ENCODE results near the gene DCDC2C. TPM values are rescaled to one million over a fixed set of nuclear protein-coding genes. Genes with fewer than 3 reads are reported as not detected.

The DCDC2C gene
- total RNA-seq, 3 donors from 2014 or later = 0.35 TPM; not detected in 2

GRCh38 chr2:3664925-3665324 is 38.5 kb upstream of the DCDC2C start:
- H3K9me3 ChIP-seq = no peaks in the 10 kb centered on the region
- DNase-seq (no peak), ATAC-seq (no peak)
- H3K4me1 ChIP-seq (ENCODE audit: low read depth) = no peaks in the 10 kb centered on the region
- intact Hi-C loops (cut with DNase I, micrococcal nuclease) = no loop called here
- H3K36me3 ChIP-seq (ENCODE audit: low read depth) = no peaks in the 10 kb centered on the region
- H3K4me3 ChIP-seq = no peak overlapping the region
- no peak for TF ChIP-seq CTCF (IDR thresholded peaks at IDR 0.05)

- no peaks in the 10 kb centered on the region for H3K9me3 ChIP-seq
- H3K4me3 ChIP-seq = no peak overlapping the region
- DNase-seq (no peak), ATAC-seq (no peak)
- H3K4me1 ChIP-seq (ENCODE audit: low read depth) = no peaks in the 10 kb centered on the region
- no peaks in the 10 kb centered on the region for H3K36me3 ChIP-seq (ENCODE audit: low read depth)
- intact Hi-C loops (cut with DNase I, micrococcal nuclease) = no loop called here
- TF ChIP-seq CTCF (IDR thresholded peaks at IDR 0.05) = no peak
These were observed 37.3 kb upstream of the DCDC2C start for GRCh38 chr2:3665886-3666612.

- ATAC-seq = no peak
These were observed 36.8 kb upstream of the DCDC2C start for GRCh38 chr2:3666613-3666975.

GRCh38 chr2:3667151-3667631 is 36.2 kb upstream of the DCDC2C start:
- ATAC-seq = no peak
- intact Hi-C loops (cut with DNase I, micrococcal nuclease) = no loop called here
- no peak for DNase-seq

More at GRCh38 chr2:3666613-3666975, 36.8 kb upstream of the DCDC2C start:
- Histone ChIP-seq H3K9me3 (no peaks in the 10 kb centered on the region), H3K36me3 (ENCODE audit: low read depth) (no peaks in the 10 kb centered on the region), H3K4me1 (ENCODE audit: low read depth) (no peaks in the 10 kb centered on the region), H3K4me3 (no peak overlapping the region)
- intact Hi-C loops (cut with DNase I, micrococcal nuclease) = no loop called here
- TF ChIP-seq CTCF (IDR thresholded peaks at IDR 0.05) = no peak
- DNase-seq = no peak

GRCh38 chr2:3669656-3670055 is 33.7 kb upstream of the DCDC2C start:
- no peak for ATAC-seq
- TF ChIP-seq CTCF (IDR thresholded peaks at IDR 0.05) = no peak

More at GRCh38 chr2:3667151-3667631, 36.2 kb upstream of the DCDC2C start:
- Histone ChIP-seq H3K4me3 (no peak overlapping the region), H3K36me3 (ENCODE audit: low read depth) (no peaks in the 10 kb centered on the region), H3K4me1 (ENCODE audit: low read depth) (no peaks in the 10 kb centered on the region), H3K9me3 (no peaks in the 10 kb centered on the region)
- no peak for TF ChIP-seq CTCF (IDR thresholded peaks at IDR 0.05)

More at GRCh38 chr2:3669656-3670055, 33.7 kb upstream of the DCDC2C start:
- H3K4me1 ChIP-seq (ENCODE audit: low read depth) = no peaks in the 10 kb centered on the region
- H3K9me3 ChIP-seq = no peaks in the 10 kb centered on the region
- no peak overlapping the region for H3K4me3 ChIP-seq
- intact Hi-C loops (cut with DNase I, micrococcal nuclease) = no loop called here
- no peaks in the 10 kb centered on the region for H3K36me3 ChIP-seq (ENCODE audit: low read depth)
- no peak for DNase-seq
